NCI-H82 treated with DMSO at 0.1 percent for 48 hours (cell line): ENCODE measurements around the gene CDC42BPB.
A peak's percentile ranks its signal among the peaks of the same experiment; 100 is the strongest.
"Not testable (repeated sequence)": the region's sequence is repeated elsewhere in the genome, so short reads cannot be mapped to it uniquely, and the experiment has no call there.

Experiments
- DNase-seq: peaks from one replicate; lab custom pipeline; 2025; ENCODE audit not compliant: unreplicated experiment; lab: John Stamatoyannopoulos, UW

The CDC42BPB gene

DNA sequence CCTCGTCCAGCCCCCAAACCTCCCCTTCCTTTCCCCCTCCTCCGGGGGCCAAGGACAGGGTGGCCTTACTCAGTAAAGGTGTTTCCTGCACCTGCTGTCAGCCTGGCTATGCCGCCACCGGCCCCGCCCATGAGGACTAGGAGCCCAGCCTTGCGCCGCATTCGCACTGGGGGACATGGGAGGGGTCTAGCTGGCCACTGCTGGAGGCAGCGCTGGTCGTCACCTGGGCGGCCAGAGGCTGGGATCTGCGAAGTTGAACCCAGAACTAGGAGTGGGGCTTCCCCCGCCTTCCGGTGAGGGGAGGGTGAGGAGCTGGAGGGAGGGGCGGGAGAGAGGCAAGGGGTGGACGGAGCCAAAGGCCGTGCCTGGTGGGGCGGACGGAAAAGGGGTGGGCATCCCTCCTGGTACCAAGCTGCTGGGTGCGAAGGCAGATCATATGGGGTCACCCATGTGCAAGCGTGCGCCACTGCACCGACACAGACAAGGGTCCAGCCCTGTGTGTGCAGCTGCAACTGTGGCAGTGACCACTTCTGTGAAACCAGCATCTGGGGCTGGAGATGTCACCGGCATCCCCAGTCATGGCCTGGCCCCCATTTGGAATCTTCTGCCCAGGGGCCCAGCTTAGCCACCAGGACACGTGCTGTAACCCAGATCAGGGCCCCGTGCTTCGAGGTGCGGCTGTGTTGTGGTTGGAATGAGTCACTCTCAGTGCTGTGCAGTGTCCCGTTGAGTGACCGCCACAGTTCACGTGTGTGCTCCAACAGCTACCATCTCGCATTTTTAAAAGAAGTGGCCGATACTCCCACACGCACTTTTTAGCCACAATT, 126.4 kb downstream of the CDC42BPB start:
- no peak for DNase-seq

DNA sequence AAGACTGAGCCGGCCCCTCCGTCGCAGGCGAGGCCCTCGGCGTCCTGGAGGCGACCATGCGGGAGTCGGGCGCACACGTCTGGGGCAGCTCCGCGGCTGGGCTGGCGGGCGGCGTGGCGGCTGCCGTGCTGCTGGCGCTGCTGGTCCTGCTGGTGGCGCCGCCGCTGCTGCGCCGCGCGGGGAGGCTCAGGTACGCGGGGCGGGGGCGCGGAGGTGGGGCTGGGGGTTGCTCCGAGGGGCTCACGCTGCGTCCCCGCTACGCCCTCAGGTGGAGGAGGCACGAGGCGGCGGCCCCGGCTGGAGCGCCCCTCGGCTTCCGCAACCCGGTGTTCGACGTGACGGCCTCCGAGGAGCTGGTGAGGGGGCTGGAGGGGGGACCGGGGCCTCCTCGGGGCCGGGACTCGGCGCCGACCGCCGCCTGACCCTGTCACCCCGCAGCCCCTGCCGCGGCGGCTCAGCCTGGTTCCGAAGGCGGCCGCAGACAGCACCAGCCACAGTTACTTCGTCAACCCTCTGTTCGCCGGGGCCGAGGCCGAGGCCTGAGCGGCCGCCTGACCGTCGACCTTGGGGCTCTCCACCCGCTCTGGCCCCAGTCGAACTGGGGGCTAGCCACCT, 127.1 kb downstream of the CDC42BPB start:
- DNase-seq: no peak

- DNase-seq: no peak
Measured at GRCh38 chr14:102929241-102930137, 127.9 kb downstream of the CDC42BPB start.

- peak; percentile 64 for DNase-seq
Measured at GRCh38 chr14:102928412-102929240, 128.7 kb downstream of the CDC42BPB start.

- DNase-seq: no peak
Measured at GRCh38 chr14:102927878-102928411, 129.4 kb downstream of the CDC42BPB start.

GRCh38 chr14:102927346-102927877, 129.9 kb downstream of the CDC42BPB start:
- DNase-seq: no peak

DNA sequence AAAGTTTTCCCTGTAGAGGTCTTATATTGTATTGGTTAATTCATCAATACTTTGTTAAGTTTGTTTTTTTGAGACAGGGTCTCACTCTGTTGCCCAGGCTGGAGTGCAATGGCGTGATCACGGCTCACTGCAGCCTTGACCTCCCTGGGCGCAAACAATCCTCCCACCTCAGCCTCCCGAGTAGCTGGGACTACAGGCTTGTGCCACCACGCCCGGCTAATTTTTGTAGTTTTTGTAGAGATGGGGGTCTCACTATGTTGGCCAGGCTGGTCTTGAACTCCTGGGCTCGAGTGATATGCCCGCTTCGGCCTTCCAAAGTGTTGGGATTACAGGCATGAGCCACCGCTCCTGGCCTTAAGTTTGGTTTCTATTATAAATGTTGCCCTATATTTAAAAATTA, 130.5 kb downstream of the CDC42BPB start:
- not testable (repeated sequence) for DNase-seq

- DNase-seq: no peak
Measured at GRCh38 chr14:102926104-102926503, 131.2 kb downstream of the CDC42BPB start.

- DNase-seq: no peak
Measured at GRCh38 chr14:102925646-102926045, 131.7 kb downstream of the CDC42BPB start.

DNA sequence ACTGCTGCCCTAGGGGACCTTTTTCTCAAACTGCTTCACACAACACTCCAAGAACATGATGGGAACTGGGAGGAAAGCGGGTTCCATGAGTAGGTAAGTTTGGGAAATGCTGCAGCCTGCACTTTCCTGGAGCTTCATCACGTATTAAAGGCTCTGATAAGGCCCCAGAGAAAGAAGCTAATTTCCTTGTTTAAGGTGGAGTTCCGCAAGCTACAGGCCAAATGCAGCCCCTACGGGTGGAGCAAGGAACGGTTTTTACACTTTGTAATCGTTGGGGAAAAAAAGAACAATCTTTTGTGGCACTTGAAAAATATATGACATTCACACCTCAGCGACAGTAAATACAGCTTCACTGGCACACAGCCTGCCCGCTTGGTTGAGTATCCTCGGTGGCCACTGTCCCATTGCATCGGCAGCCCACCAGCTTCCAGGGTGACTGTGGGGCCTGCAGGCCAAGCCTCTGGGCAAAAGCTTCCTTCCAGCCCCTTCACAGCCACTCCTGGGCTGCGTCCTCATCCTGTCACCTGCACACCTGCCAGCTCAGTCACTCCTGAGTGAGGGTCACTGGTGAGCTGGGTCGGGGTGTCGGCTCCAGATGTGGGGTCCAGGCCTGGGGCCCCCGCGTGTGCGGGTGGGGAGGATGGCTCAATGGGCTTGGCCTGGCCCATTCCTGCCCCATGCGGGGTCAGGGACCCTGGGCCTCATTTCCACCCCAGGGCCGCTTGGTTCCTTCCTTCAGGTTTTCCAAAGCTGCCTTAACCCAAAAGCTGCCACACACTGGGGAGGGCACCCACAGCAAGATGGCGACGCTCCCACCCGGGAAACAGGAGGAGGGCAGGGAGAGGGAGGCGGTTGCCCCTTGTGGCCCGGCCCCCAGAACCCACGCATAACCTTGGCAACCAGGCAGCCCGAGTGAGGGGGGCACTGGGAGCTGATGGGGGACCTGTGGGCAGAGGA, 132.4 kb downstream of the CDC42BPB start:
- no peak for DNase-seq

DNA sequence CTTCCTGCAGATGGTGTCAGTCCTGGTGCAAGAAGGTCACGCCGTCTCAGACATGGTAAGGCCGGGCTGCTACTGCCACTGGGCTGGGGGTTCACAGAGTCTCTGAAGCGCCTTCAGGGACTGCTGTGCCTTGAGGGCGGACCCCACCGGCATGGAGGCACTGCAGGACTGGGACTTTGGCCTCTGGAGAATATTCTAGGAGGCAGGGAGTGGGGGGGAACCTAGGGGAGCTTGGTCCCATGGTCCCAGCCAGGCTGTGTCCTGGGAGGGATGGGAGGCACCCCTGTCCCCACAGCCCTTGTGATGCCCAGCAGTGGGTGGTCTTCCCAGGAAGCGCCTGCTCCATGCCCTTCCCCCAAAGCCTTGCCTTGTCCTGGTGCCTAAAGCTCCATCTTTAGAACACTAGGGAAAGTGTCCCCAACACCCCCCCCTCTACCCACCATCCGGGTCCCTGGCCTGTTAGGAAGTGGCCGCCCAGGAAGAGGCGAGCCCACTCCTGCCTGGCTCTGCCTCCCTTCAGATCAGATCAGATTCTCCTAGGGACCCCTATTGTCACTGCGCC, 133.3 kb downstream of the CDC42BPB start:
- no peak for DNase-seq

DNA sequence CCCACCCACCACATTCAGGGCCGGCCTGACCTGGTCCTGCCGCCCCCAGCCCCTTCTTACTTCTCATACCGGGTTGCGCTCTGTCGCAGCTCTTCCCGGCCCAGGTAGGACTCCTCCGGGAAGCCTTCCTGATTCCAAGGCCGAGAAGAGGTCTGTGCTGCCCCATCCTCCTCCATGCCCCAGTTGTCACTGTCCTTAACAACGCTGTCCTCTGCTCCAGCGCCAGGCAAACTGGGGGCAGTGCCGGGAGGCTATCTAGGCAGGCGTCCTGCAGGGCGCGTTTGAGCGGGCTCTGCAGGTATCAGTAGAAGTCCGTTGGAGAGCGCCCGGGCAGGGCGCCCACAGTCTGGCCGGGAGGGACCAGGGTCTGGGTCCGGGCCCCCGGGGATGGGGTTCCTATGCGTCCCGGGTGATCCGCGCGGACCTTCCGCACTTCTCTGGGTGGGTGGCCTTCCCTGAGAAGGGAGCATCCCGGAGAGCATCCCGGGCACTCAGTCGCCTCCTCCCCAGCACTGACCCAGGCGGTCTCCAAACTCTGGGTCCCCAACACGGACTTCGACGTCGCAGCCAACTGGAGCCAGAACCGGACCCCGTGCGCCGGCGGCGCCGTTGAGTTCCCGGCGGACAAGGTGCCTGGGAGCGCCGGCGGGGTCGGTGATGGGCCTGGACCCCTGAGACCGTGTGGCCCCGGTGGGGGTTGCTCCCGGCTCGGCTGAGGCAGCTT, 134.0 kb downstream of the CDC42BPB start:
- DNase-seq: no peak

DNA sequence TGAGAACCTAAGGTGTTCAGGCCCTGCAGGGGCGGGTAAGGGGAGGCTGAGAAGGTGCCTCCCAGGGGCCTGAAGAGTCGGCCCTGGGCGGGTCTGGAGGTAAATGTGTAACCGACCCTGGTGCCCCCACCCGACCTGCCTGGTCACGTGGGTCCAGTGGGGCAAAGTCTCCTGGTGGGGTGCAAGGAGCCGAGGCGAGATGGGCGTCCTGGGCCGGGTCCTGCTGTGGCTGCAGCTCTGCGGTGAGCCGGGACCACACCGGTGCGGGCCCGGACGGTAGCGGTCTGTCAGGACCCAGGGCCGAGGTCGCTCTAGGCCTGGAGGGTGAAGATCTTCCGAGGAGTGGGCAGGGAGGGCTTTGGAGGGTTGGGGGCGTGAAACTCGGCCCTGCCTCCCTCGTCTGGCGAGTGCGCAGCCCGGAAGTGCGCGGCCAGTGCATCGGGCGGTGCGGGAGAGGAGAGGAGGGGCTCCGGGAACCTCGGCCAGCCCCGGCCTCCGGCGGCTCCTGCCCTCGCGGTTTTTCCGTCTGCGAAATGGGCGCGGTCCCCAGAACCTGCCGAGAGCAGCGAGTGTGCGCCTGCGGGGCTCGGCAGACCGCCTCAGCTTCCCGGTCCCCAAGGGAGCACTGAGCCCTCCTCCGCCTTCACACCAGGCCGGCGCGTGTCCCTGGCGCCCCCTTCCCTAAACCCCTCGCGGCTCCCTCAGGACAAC, 134.7 kb downstream of the CDC42BPB start, which contains the start of gene AMN:
AMN (plus strand) TSS at position 174 of the 711 bp plus-strand sequence; CDS start at position 200, 26 bp downstream.
- no peak for DNase-seq

- DNase-seq: no peak
Measured at GRCh38 chr14:102920998-102921304, 136.4 kb downstream of the CDC42BPB start.

- no peak for DNase-seq
Measured at GRCh38 chr14:102920273-102920997, 136.9 kb downstream of the CDC42BPB start.

GRCh38 chr14:102918438-102918837, 138.9 kb downstream of the CDC42BPB start:
- no peak for DNase-seq
